ENCODE results near the gene METTL24. TPM values are rescaled to one million over a fixed set of nuclear protein-coding genes. Genes with fewer than 3 reads are reported as not detected.
"Not testable (repeated sequence)": the region's sequence is repeated elsewhere in the genome, so short reads cannot be mapped to it uniquely, and the experiment has no call there.

The METTL24 gene
- total RNA-seq, 1 donor from 2014 or later: 2.5 TPM

- no peak for DNase-seq
Measured at GRCh38 chr6:110256366-110256765, 101.8 kb downstream of the METTL24 start.

DNA sequence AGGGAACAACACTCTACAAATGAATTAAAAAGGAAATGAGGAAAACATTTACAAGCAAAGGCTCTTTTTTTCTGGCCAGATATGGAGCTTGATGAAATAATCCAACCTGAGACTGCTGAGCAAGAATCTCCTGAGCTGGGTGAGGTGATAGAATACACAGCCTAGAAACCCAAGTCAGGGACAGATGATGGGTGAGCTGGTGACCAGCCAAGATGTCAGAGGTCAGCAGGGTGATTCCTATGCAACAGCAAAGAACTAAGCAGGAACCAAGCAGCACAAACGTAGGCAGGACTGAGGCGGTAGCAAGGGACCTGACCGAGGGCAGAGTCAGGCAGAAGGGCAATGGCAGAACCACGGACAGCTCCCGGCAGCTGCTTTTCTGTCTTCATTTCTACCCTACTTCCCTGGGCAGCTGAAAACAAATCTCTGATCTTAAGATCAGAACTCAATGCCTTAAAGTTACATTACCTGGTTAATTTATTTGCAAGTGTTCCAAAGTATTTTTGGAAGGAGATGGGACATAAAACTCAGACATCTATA is 102.9 kb downstream of the METTL24 start:
- no peak for DNase-seq

DNA sequence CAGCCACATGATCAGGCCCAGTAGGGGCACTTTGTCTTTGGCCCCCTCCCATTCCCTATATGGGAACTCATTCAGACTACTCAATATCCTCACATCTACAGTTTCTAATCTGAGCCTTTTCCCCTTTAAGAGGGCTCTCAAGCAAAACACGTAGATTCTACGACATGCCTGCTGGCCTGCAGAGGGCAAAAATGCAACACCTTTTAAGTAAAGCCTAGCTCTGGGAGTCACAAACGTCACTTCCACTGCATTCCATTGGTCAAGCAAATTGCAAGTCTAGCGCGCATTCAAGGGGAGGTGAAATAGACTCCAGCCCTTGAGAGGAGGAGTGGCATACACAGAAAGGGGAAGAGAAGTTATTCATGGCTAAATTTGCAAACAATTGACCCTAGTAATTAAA is 107.3 kb downstream of the METTL24 start:
- DNase-seq: no peak

DNA sequence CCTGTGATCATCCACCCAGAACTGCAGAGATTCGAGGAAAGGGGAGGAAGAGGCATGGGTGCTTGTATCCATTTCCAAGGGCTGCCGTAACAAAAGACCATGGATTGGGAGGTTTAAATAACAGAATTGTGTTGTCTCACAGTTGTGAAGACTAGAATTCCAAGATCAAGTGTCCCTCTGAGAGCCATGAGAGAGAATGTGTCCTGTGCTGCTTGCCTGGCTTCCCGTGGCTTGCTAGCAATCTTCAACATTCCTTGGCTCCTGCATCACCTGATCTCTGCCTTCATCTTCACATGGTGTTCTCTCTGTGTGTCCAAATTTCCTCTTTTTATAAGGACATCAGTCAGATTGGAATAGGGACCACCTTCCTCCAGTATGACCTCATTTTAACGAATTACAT is 108.1 kb downstream of the METTL24 start:
- DNase-seq: no peak

DNA sequence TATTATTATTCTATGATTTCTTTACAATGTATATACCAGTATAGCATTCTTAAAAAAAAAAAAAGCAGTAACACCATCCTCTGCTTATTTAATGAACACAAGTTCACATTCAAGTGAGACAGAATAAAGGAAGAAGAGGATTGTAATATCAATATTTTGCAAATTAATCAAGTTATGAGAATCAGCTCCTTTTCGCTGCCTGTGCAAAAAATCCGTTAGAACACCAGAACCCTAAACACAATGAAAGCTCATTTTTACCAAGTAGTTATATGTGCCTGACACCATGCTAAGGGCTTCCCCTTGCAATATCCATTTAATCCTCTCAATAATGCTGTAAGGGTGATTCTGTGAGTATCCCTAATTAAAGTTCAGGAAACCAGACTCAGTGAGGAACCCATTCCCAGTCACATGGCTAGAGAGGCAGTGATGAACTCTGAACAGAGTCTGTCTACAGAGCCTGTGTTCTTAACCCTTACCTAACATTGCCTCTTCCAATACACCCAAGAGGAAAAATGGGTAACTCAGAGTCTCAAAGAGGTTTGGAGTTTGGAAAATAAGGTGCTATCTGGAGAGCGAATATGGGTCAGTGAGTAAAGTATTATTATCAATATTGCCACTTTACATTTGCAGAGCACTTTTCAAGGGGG is 111.1 kb downstream of the METTL24 start:
- DNase-seq: no peak

- DNase-seq: no peak
Measured at GRCh38 chr6:110246378-110246777, 111.8 kb downstream of the METTL24 start.

DNA sequence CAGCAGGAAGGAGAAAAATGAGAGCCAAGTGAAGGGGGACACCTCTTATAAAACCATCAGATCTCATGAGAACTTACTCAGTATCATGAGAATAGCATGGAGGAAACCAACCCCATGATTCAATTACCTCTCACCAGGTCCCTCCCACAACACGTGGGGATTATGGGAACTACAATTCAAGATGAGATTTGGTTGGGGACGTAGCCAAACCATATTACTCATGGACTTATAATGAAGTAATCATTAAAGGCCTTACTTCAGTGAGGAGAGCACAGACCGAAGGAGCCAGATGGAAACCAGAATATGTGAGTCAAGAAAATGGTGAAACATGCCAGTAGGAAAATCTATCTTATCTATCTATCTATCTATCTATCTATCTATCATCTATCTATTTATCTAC is 113.5 kb downstream of the METTL24 start:
- not testable (repeated sequence) for DNase-seq

- DNase-seq: no peak
Measured at GRCh38 chr6:110239526-110240274, 118.4 kb downstream of the METTL24 start.

GRCh38 chr6:110236007-110236406 is 122.1 kb downstream of the METTL24 start:
- not testable (repeated sequence) for DNase-seq

DNA sequence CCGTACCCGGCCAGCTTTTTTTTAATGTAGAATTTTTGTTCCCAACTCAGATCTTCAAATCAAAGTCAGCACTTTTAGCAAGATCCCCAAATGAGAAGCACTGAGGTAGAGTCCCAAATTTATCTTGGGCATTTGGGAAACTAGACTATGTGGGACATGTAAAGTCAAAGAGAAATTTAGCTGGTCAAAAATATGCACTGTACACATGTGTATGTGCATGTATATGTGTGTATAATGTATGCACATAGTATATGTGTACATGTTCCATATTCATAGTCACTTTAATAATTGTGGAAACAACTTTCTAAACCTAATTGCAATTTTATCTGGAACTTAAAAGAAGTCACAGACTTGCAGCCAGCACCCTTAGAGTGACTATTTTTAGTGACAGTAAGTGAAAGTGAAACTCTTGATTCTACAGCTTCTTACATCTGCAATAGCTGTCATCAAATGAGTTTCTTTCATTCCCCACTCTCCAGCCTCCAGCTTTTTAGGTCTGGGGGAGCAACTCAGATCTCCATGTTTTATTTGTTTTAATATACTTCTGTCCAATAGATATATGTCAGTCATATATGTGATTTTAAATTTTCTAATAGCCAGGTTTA is 124.3 kb downstream of the METTL24 start:
- no peak for DNase-seq

DNA sequence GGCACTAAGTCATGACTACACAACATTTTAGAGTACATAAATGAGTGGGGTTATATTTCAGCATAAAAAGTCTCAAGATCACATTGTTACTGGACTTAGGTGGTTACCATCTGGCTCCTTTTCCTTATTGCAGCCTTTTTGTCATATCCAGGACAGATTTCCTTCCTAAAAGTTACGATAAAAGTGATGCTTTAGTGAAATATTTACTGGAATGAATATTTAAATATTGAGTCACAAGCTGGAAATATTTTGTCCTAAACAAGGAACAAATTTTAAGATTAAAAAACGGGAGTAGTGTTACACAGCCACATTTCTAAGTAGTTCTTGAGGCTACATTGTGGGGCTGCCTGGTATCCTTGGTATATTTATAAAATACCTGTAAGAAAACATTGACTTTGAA is 125.7 kb downstream of the METTL24 start:
- no peak for DNase-seq

DNA sequence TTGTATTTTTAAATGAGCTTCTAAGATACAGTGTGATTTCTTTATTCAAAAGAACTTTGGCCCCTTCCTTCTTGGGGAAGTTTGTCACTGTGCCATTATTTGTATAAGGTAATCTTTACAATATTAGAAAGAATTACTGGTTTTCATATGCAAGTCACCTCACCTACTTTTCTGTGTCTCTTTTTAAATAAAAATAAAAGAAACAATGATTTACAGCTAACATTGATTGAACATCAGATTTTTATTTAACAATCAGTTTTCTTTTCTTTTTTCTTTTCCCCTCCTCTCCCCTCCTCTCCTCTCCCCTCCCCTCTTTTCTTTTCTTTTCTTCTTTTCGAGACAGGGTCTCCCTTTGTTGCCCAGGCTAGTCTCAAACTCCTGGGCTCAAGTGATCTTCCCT is 131.9 kb downstream of the METTL24 start:
- DNase-seq: no peak

- no peak for DNase-seq
Measured at GRCh38 chr6:110221738-110222137, 136.4 kb downstream of the METTL24 start.

DNA sequence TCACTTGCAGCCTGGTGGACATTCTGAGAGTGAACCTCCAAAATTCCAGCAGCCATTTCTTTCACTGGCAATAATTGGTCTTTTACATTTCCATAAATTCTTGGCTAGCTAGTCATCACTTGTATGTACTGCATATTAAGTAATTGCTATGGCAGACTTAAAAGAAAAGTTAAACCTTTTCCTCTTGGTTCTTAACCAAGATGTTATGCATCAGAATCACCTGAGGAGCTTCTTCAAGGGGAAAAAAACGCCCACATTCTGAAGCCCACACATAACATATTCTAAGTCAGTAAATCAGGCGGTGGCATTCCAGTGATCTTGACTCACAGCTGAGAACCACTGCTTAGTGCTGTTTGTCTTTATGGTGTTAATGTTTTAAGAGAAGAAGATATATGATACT is 140.9 kb downstream of the METTL24 start:
- DNase-seq: no peak

DNA sequence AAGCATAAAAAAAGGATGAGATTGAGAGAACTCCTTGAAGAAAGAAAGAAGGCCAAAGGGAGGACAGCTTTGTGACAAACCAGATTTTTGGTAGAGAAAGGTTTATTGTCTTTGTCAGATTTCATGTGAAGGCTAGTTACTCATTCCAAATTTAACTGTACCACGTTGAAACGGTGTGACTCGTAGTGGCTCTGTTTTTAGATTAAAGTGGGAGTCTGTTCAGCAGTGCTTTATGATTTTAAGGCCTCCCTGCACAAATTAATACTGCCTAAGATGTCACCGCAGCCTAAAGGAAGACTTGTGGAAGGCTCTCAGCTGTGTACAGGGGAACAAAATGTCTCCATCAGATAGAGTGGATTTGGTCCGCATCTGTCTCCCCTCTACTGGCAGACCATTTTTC is 142.0 kb downstream of the METTL24 start:
- DNase-seq: peak; percentile 17

DNA sequence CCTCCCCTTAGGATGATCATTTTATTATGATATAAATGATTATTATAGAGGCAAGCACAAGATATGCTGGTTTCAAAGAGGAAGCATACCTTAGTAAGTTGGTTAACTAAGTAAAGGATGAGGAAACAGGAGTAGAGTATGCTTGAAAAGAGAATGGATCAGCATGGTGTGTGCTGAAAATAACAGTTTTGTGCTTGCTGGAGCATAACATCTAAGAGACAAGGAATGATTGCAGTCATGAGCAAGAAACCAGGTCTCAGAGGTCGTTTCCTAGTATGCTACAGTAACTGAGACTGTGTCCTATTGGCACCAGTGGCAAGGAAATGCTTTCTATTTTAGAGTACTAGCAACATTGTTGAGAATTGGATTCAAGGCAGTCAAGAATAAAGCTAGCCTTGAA is 143.8 kb downstream of the METTL24 start:
- no peak for DNase-seq

DNA sequence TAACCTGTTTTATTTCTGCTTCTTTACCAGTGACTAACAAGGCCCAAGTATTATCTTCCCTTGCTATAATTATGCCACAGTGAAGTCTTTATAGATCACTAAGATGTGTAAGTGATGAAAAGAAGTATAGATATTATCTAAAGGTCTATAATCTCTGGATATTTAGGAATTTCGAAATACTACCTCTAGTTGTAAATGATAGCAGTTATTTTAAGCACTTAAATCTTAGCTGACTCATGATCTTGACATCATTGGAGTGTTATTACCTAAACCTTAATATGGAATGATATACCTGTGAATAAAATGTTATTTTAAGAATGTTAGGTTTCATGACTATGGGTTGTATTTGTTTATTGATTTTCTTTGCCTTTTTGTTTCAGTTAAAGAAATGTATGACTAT is 146.4 kb downstream of the METTL24 start:
- DNase-seq: no peak

DNA sequence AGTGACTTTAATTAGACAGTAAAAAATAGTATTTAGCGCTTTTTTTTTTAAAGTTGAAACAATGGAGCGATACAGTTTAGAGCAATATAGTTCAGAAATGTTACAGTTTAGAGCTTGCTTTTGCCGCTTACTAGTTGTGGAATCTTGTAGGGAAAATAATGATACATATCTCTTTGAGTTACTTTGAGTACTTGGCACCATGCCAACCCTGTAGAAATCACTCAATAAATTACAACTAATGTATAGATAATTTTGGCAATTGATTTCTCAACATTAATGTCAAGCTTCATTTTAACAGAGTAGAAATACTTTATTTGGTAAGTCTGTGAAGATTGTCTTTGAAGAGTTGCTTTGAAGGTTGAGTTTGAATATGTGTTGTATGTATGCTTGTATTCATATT is 150.5 kb downstream of the METTL24 start:
- no peak for DNase-seq

- DNase-seq: no peak
Measured at GRCh38 chr6:110201151-110201884, 156.8 kb downstream of the METTL24 start.

DNA sequence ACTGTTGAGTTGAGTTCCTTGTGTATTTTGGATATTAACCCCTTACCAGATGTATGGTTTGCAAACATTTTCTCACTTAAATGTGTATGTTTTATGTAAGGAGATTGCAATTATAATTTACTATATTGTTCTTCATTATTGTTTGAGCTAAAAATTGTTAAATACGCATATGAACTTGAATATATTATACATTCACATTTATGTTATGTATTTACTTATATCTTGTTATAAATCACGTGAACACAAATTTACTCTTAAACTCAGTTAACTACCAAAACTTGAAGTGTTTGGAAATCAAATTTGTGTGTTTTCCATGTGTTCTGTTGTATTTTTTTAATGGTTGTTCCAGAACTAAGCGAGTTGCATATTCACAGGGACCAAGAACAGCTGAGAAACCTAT is 159.6 kb downstream of the METTL24 start:
- DNase-seq: no peak

- no peak for DNase-seq
Measured at GRCh38 chr6:110196874-110197273, 161.3 kb downstream of the METTL24 start.

- no peak for DNase-seq
Measured at GRCh38 chr6:110195639-110196038, 162.5 kb downstream of the METTL24 start.

Data from occipital lobe (tissue), 2 donors.